Liver (tissue), 9 donors: ENCODE data around the gene FOCAD. TPM values are rescaled to one million over a fixed set of nuclear protein-coding genes. Genes with fewer than 3 reads are reported as not detected.

Experiments
- DNase-seq: peaks from one replicate; pipeline ENCODE4 v3.0.0-alpha.2; 2017; ENCODE audit warnings: low spot score
- H3K27ac ChIP-seq, 2 donors: one replicate each; pipeline ENCODE4 v1.7.0; 2013; ENCODE audit warnings: inconsistent platforms in 2 of 2, low read length in 2 of 2, control low read depth in 1 of 2, low read depth in 1 of 2, mild to moderate bottlenecking in 1 of 2
- H3K27me3 ChIP-seq, 4 donors: one replicate each; pipeline versions ENCODE4 v1.6.1 to v1.7.0; 2013; ENCODE audit warnings: low read length in 3 of 4, inconsistent platforms in 1 of 4, mild to moderate bottlenecking in 1 of 4, moderate library complexity in 1 of 4; ENCODE audit not compliant: control insufficient read depth in 4 of 4, insufficient read depth in 4 of 4
- H3K36me3 ChIP-seq, 4 donors: one replicate each; pipeline versions ENCODE4 v1.6.1 to v1.7.0; 2013; ENCODE audit warnings: low read length in 3 of 4, mild to moderate bottlenecking in 3 of 4, low read depth in 1 of 4, moderate library complexity in 1 of 4; ENCODE audit not compliant: control insufficient read depth in 4 of 4, insufficient read depth in 3 of 4
- H3K4me1 ChIP-seq, 4 donors: one replicate each; pipeline versions ENCODE4 v1.6.1 to v1.7.0; 2013; ENCODE audit warnings: low read length in 3 of 4, mild to moderate bottlenecking in 3 of 4, moderate library complexity in 1 of 4; ENCODE audit not compliant: control insufficient read depth in 4 of 4, insufficient read depth in 4 of 4
- H3K4me3 ChIP-seq, 3 donors: one replicate each; pipeline versions ENCODE4 v1.6.1 to v1.7.0; 2013; ENCODE audit warnings: low read length in 3 of 3, control low read depth in 1 of 3, low read depth in 1 of 3, mild to moderate bottlenecking in 1 of 3
- H3K9ac ChIP-seq, 2 donors: one replicate each; pipeline ENCODE4 v1.7.0; 2013; ENCODE audit warnings: low read length in 2 of 2, mild to moderate bottlenecking in 2 of 2, moderate library complexity in 2 of 2, control low read depth in 1 of 2, low read depth in 1 of 2
- H3K9me3 ChIP-seq, 4 donors: one replicate each; pipeline versions ENCODE4 v1.6.1 to v1.7.0; 2013; ENCODE audit warnings: low read length in 3 of 4; ENCODE audit not compliant: control insufficient read depth in 4 of 4
- ATF3 ChIP-seq: IDR thresholded peaks from 2 replicates; pipeline ENCODE4 v1.6.1; 2016; ENCODE audit warnings: antibody characterized with exemption
- CTCF ChIP-seq: fragments of 150-350 bp; IDR thresholded peaks from 2 replicates; pipeline ENCODE4 v1.5.1; 2017; ENCODE audit warnings: improper control_type of control experiment, low read depth, low read length; ENCODE audit not compliant: missing input control
- FOXA1 ChIP-seq: IDR thresholded peaks from 2 replicates; pipeline ENCODE4 v1.6.1; 2016; ENCODE audit warnings: antibody characterized with exemption
- GABPA ChIP-seq, 2 donors: IDR thresholded peaks in 1 of 2; conservative IDR thresholded peaks in 1 of 2; 2 replicates each; pipeline ENCODE4 v1.6.1; 2016; ENCODE audit warnings: antibody characterized with exemption in 2 of 2, mild to moderate bottlenecking in 1 of 2, moderate library complexity in 1 of 2
- HNF4A ChIP-seq, 2 donors: conservative IDR thresholded peaks; 2 replicates each; pipeline ENCODE4 v1.6.1; 2016; ENCODE audit warnings: antibody characterized with exemption in 2 of 2, mild to moderate bottlenecking in 2 of 2
- HNF4G ChIP-seq: IDR thresholded peaks from 2 replicates; pipeline ENCODE4 v1.6.1; 2016; ENCODE audit warnings: antibody characterized with exemption
- JUND ChIP-seq, 2 donors: IDR thresholded peaks; 2 replicates each; pipeline ENCODE4 v1.6.1; 2016; ENCODE audit warnings: antibody characterized with exemption in 2 of 2
- MAX ChIP-seq: IDR thresholded peaks from 2 replicates; pipeline ENCODE4 v1.6.1; 2016; ENCODE audit warnings: antibody characterized with exemption
- NR2F2 ChIP-seq: IDR thresholded peaks from 2 replicates; pipeline ENCODE4 v1.6.1; 2016; ENCODE audit warnings: antibody characterized with exemption
- RAD21 ChIP-seq, 2 donors: IDR thresholded peaks; 2 replicates each; pipeline ENCODE4 v1.6.1; 2016; ENCODE audit warnings: antibody characterized with exemption in 2 of 2, mild to moderate bottlenecking in 2 of 2
- REST ChIP-seq: IDR thresholded peaks from 2 replicates; pipeline ENCODE4 v1.6.1; 2016; ENCODE audit warnings: antibody characterized with exemption, mild to moderate bottlenecking
- RXRA ChIP-seq, 2 donors: IDR thresholded peaks; 2 replicates each; pipeline ENCODE4 v1.6.1; 2017 to 2018; ENCODE audit warnings: antibody characterized with exemption in 2 of 2, mild to moderate bottlenecking in 1 of 2
- YY1 ChIP-seq: IDR thresholded peaks from 2 replicates; pipeline ENCODE4 v1.6.1; 2016; ENCODE audit warnings: antibody characterized with exemption, mild to moderate bottlenecking
- ZBTB33 ChIP-seq: IDR thresholded peaks from 2 replicates; pipeline ENCODE4 v1.6.1; 2016; ENCODE audit warnings: antibody characterized with exemption
- WGBS: extraction: QIAGEN DNeasy Blood & Tissue Kit; methylation state at CpG from one replicate; pipeline ENCODE4 v1.1.7; 2013; 5-methylcytosine and 5-hydroxymethylcytosine counted together
- polyA plus RNA-seq, 2 donors: library from polyadenylated mRNA; stranded (reverse) in 1 of 2; unstranded in 1 of 2; fragments of 200-250 nt in 1 of 2; fragments of >200 nt in 1 of 2; fragmentation: Nextera tagmentation in 1 of 2; extraction: Ambion mirVana in 1 of 2; gene quantifications; one replicate each; pipeline versions ENCODE4 v1.2.1 to v1.2.3, GENCODE V29; 2013 to 2015
- total RNA-seq, 2 donors: library from RNA; depleted of rRNA; stranded (reverse); fragments of >200 nt; gene quantifications; one replicate each; pipeline ENCODE4 v1.2.3, GENCODE V29; 2014
- donor health status: healthy.
- donor health status: healthy.
- donor health status: healthy.
- donor health status: healthy.
- donor health status: healthy.

Gene FOCAD
- total and polyA plus RNA-seq, 4 donors = 3.2 to 21.0 (median 10.3) TPM

- WGBS = 97% methylated on average over 5 of the region's 5 CpGs
- H3K27ac ChIP-seq = no peak overlapping the region
- no peak for TF ChIP-seq ATF3
These were observed 189.3 kb downstream of the FOCAD start for GRCh38 chr9:20873240-20873865.

GRCh38 chr9:20880271-20880670 lies 196.2 kb downstream of the FOCAD start:
- H3K36me3 ChIP-seq = peaks cover 0 to 4% (median 0%) of the 10 kb centered on the region in 4 donors
- 94% methylated on average over 2 of the region's 2 CpGs for WGBS
- H3K4me1 ChIP-seq = no peaks in the 10 kb centered on the region
- no peak overlapping the region for H3K4me3 ChIP-seq
- H3K9ac ChIP-seq = no peak overlapping the region
- TF ChIP-seq CTCF = no peak
- no peak for TF ChIP-seq GABPA (IDR thresholded peaks at IDR 0.05 in 1 of 2, conservative IDR thresholded peaks at IDR 0.05 in 1 of 2)
- no peak for TF ChIP-seq NR2F2
- TF ChIP-seq RAD21 (IDR thresholded peaks at IDR 0.05) = no peak
- TF ChIP-seq MAX = no peak
- TF ChIP-seq JUND (IDR thresholded peaks at IDR 0.05) = no peak
- TF ChIP-seq YY1 = no peak
- no peak for TF ChIP-seq RXRA (IDR thresholded peaks at IDR 0.05)
- no peak for TF ChIP-seq ZBTB33
- no peak for TF ChIP-seq FOXA1
- TF ChIP-seq HNF4A (conservative IDR thresholded peaks at IDR 0.05) = no peak
- H3K27ac ChIP-seq = no peak overlapping the region
- DNase-seq = no peak
- no peaks in the 10 kb centered on the region for H3K9me3 ChIP-seq
- no peaks in the 10 kb centered on the region for H3K27me3 ChIP-seq

More at GRCh38 chr9:20873240-20873865, 189.3 kb downstream of the FOCAD start:
- H3K36me3 ChIP-seq = peaks cover 0 to 2% (median 0%) of the 10 kb centered on the region in 4 donors
- H3K9me3 ChIP-seq = no peaks in the 10 kb centered on the region
- no peak overlapping the region for H3K4me3 ChIP-seq
- no peaks in the 10 kb centered on the region for H3K27me3 ChIP-seq
- no peak for DNase-seq
- no peaks in the 10 kb centered on the region for H3K4me1 ChIP-seq
- no peak overlapping the region for H3K9ac ChIP-seq

GRCh38 chr9:20880675-20881074 lies 196.6 kb downstream of the FOCAD start:
- H3K9ac ChIP-seq = no peak overlapping the region
- H3K4me3 ChIP-seq = no peak overlapping the region
- H3K4me1 ChIP-seq = no peaks in the 10 kb centered on the region
- 96% methylated on average over 2 of the region's 2 CpGs for WGBS
- H3K36me3 ChIP-seq = peaks cover 0 to 4% (median 0%) of the 10 kb centered on the region in 4 donors
- no peaks in the 10 kb centered on the region for H3K27me3 ChIP-seq
- H3K9me3 ChIP-seq = no peaks in the 10 kb centered on the region
- H3K27ac ChIP-seq = no peak overlapping the region
- no peak for DNase-seq
- no peak for TF ChIP-seq MAX
- no peak for TF ChIP-seq ZBTB33
- TF ChIP-seq FOXA1 = no peak
- no peak for TF ChIP-seq HNF4G
- no peak for TF ChIP-seq NR2F2
- no peak for TF ChIP-seq JUND (IDR thresholded peaks at IDR 0.05)
- TF ChIP-seq HNF4A (conservative IDR thresholded peaks at IDR 0.05) = no peak
- TF ChIP-seq REST = no peak
- TF ChIP-seq GABPA (IDR thresholded peaks at IDR 0.05 in 1 of 2, conservative IDR thresholded peaks at IDR 0.05 in 1 of 2) = no peak
